Measurements from ENCODE around the gene RPTOR.

- TF ChIP-seq POLR2A (IDR thresholded peaks at IDR 0.05; ENCODE audit: low read length) (no peak), GATA1 (IDR thresholded peaks at IDR 0.05; ENCODE audit: low read depth, low read length) (no peak)
Measured at GRCh38 chr17:80992948-80993624, 448.4 kb downstream of the RPTOR start.

All from erythroblast (primary cell).